Panc1 (cell line): ENCODE data around the gene TRAF3IP1.

ENCODE experiments used
- SIN3A ChIP-seq: IDR thresholded peaks from 2 replicates; pipeline ENCODE4 v1.6.1; 2012; ENCODE audit warnings: low read depth, mild to moderate bottlenecking, low read length, moderate library complexity, borderline replicate concordance; ENCODE audit not compliant: insufficient read depth
- TF ChIP-seq, protein P1 (sequence below): fragments of 450-650 bp; IDR thresholded peaks from 2 replicates; pipeline ENCODE4 v1.5.1; 2017; ENCODE audit warnings: mild to moderate bottlenecking
- TF ChIP-seq, protein P2 (sequence below), 2 experiments: IDR thresholded peaks; 2 replicates each; pipeline ENCODE4 v1.6.1; 2011 to 2012; ENCODE audit warnings: low read depth in 2 of 2, control low read depth in 1 of 2, low read length in 1 of 2, mild to moderate bottlenecking in 1 of 2, moderate library complexity in 1 of 2; ENCODE audit not compliant: insufficient read depth in 1 of 2

DNA sequence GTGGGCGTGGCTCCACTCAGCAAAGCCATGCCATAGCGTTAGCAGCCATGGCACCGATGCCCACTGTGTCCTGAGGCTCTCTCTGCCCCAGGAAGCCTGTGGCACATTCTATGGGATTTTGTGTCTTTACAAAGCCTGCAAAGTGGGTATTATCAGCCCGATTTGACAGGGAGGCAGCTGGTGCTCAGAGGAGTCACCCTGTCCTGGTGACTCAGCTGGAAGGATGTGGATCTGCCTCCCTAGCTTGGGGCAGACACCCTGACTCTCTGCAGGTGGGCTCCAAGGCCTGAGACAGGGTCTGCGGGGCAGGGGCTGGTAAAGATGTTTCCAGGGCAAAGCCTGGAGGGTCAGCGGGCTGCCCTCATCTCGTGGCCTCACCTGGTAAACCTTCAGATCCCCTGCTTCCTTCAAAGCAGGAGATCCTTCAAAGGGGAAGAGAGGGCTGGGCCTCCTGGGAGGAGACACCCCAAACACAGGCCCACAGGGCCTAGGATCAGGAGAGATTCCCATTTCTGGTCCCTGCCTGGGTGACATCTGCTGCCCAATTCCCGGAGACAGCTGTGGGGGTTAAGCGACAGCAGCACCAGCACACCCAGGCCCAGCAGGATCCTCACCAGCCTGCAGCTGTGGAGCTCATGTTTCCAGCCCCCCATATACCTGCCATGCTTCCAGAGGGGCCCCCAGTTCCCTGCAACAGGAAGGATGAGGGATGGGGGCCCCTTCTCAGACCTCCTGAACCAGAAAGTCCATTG is 103.4 kb downstream of the TRAF3IP1 start:
- TF ChIP-seq SIN3A = no peak
- TF ChIP-seq, protein P1, sequence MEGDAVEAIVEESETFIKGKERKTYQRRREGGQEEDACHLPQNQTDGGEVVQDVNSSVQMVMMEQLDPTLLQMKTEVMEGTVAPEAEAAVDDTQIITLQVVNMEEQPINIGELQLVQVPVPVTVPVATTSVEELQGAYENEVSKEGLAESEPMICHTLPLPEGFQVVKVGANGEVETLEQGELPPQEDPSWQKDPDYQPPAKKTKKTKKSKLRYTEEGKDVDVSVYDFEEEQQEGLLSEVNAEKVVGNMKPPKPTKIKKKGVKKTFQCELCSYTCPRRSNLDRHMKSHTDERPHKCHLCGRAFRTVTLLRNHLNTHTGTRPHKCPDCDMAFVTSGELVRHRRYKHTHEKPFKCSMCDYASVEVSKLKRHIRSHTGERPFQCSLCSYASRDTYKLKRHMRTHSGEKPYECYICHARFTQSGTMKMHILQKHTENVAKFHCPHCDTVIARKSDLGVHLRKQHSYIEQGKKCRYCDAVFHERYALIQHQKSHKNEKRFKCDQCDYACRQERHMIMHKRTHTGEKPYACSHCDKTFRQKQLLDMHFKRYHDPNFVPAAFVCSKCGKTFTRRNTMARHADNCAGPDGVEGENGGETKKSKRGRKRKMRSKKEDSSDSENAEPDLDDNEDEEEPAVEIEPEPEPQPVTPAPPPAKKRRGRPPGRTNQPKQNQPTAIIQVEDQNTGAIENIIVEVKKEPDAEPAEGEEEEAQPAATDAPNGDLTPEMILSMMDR = no peak
- TF ChIP-seq, protein P2, sequence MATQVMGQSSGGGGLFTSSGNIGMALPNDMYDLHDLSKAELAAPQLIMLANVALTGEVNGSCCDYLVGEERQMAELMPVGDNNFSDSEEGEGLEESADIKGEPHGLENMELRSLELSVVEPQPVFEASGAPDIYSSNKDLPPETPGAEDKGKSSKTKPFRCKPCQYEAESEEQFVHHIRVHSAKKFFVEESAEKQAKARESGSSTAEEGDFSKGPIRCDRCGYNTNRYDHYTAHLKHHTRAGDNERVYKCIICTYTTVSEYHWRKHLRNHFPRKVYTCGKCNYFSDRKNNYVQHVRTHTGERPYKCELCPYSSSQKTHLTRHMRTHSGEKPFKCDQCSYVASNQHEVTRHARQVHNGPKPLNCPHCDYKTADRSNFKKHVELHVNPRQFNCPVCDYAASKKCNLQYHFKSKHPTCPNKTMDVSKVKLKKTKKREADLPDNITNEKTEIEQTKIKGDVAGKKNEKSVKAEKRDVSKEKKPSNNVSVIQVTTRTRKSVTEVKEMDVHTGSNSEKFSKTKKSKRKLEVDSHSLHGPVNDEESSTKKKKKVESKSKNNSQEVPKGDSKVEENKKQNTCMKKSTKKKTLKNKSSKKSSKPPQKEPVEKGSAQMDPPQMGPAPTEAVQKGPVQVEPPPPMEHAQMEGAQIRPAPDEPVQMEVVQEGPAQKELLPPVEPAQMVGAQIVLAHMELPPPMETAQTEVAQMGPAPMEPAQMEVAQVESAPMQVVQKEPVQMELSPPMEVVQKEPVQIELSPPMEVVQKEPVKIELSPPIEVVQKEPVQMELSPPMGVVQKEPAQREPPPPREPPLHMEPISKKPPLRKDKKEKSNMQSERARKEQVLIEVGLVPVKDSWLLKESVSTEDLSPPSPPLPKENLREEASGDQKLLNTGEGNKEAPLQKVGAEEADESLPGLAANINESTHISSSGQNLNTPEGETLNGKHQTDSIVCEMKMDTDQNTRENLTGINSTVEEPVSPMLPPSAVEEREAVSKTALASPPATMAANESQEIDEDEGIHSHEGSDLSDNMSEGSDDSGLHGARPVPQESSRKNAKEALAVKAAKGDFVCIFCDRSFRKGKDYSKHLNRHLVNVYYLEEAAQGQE (IDR thresholded peaks at IDR 0.05; ENCODE audit: insufficient read depth in 1 of 2, low read depth in 2 of 2, low read length in 1 of 2) = no peak
